Endothelial cell of umbilical vein (primary cell): ENCODE results near the gene ADCY2. TPM values are rescaled to one million over a fixed set of nuclear protein-coding genes. Genes with fewer than 3 reads are reported as not detected.

Experiments
- BruUV-seq: library from RNA; stranded (reverse); fragments of 400-500 nt; replicated peaks from 2 replicates; lab custom pipeline; 2021; lab: Mats Ljungman, UMichigan
- CTCF ChIA-PET: fragments of 300-600, 350-600 bp; sonication (Branson Sonifier 250); formaldehyde crosslinking; loops from one replicate; lab custom pipeline; 2021; ENCODE audit warnings: antibody characterized with exemption, inconsistent platforms; lab: Charles Lee
- POLR2A ChIA-PET: fragments of 300-600, 350-600 bp; sonication (Branson Sonifier 250); formaldehyde crosslinking; loops from one replicate; lab custom pipeline; 2021; ENCODE audit warnings: antibody characterized with exemption, inconsistent platforms; lab: Charles Lee
- DNase-seq: peaks from one replicate; pipeline ENCODE4 v3.0.0-alpha.2; 2011; ENCODE audit warnings: low read depth, low spot score
- FAIRE-seq: peaks from 2 replicates; lab custom pipeline; 2011; peaks lifted over from hg19 to GRCh38; lab: Jason Lieb, UNC
- H2AFZ ChIP-seq: 2 replicates; pipeline ENCODE4 v1.6.0; 2012; ENCODE audit warnings: low read depth, low read length, control low read depth, inconsistent platforms
- H3K27ac ChIP-seq: 2 replicates; pipeline ENCODE4 v1.5.1; 2011; ENCODE audit warnings: low read depth, mild to moderate bottlenecking, control low read depth, low read length, moderate library complexity; ENCODE audit not compliant: insufficient read depth
- H3K27me3 ChIP-seq, 2 experiments: 2 replicates each; pipeline versions ENCODE4 v1.6.0 to v1.6.1; 2011; ENCODE audit warnings: low read length in 2 of 2, mixed read lengths in 1 of 2; ENCODE audit not compliant: control insufficient read depth in 2 of 2, insufficient read depth in 2 of 2
- H3K36me3 ChIP-seq, 2 experiments: 2 replicates in 1 of 2; 3 replicates in 1 of 2; pipeline ENCODE4 v1.5.1; 2011; ENCODE audit warnings: low read length in 2 of 2, mild to moderate bottlenecking in 1 of 2, moderate library complexity in 1 of 2; ENCODE audit not compliant: control insufficient read depth in 2 of 2, insufficient read depth in 2 of 2; ENCODE audit errors: extremely low read depth in 1 of 2
- H3K4me1 ChIP-seq: 3 replicates; pipeline ENCODE4 v1.5.1; 2011; ENCODE audit warnings: mild to moderate bottlenecking, low read length; ENCODE audit not compliant: control insufficient read depth, insufficient read depth; ENCODE audit errors: extremely low read depth
- H3K4me2 ChIP-seq: 2 replicates; pipeline ENCODE4 v1.6.1; 2011; ENCODE audit warnings: low read length, control low read depth, mixed read lengths; ENCODE audit not compliant: insufficient read depth
- H3K4me3 ChIP-seq, 3 experiments: fragments of 200-600 bp in 1 of 3; sonication (generic), shearing (Covaris generic) in 1 of 3; replicated peaks in 1 of 3; 2 replicates each; pipeline ENCODE4 v1.5.1; 2011 to 2016; ENCODE audit warnings: control low read depth in 3 of 3, low read length in 3 of 3, mild to moderate bottlenecking in 2 of 3, inconsistent platforms in 1 of 3, low read depth in 1 of 3, moderate library complexity in 1 of 3; ENCODE audit not compliant: insufficient read depth in 1 of 3
- H3K79me2 ChIP-seq: 2 replicates; pipeline ENCODE4 v1.6.0; 2012; ENCODE audit warnings: low read length, inconsistent platforms; ENCODE audit not compliant: control insufficient read depth, insufficient read depth
- H3K9ac ChIP-seq: replicated peaks from 2 replicates; pipeline ENCODE3; 2011; ENCODE audit warnings: low read length, control low read depth; ENCODE audit not compliant: insufficient read depth; ENCODE audit errors: extremely low read depth
- H3K9me1 ChIP-seq: replicated peaks from 3 replicates; pipeline ENCODE4 v1.6.0; 2011; ENCODE audit warnings: mild to moderate bottlenecking, low read length; ENCODE audit not compliant: control insufficient read depth, insufficient read depth; ENCODE audit errors: extremely low read depth
- H3K9me3 ChIP-seq: replicated peaks from 2 replicates; pipeline ENCODE4 v1.5.1; 2012; ENCODE audit warnings: low read length, inconsistent platforms; ENCODE audit not compliant: control insufficient read depth, insufficient read depth
- H4K20me1 ChIP-seq: replicated peaks from 2 replicates; pipeline ENCODE3; 2011; ENCODE audit warnings: mild to moderate bottlenecking, low read length; ENCODE audit not compliant: control insufficient read depth, insufficient read depth; ENCODE audit errors: extremely low read depth
- CTCF ChIP-seq, 2 donors: IDR thresholded peaks; 1 replicate in 1 of 2; 2 replicates in 1 of 2; pipeline ENCODE4 v1.5.1; 2011; ENCODE audit warnings: low read length in 2 of 2, mild to moderate bottlenecking in 2 of 2, moderate library complexity in 2 of 2, control low read depth in 1 of 2, inconsistent platforms in 1 of 2, low read depth in 1 of 2; ENCODE audit not compliant: insufficient read depth in 1 of 2; ENCODE audit errors: extremely low read depth in 1 of 2
- MAX ChIP-seq: IDR thresholded peaks from 2 replicates; pipeline ENCODE4 v1.6.1; 2011; ENCODE audit not compliant: insufficient read depth, insufficient read length
- POLR2A ChIP-seq: IDR thresholded peaks from 2 replicates; pipeline ENCODE4 v1.6.1; 2012; ENCODE audit warnings: low read depth, mild to moderate bottlenecking, control low read depth, low read length
- dilution Hi-C: fragments of 300-500 bp; cut with MboI; formaldehyde crosslinking; loops from one replicate; pipeline ENCODE4 v1.15.0; 2019; ENCODE audit warnings: low sequenced_read_pairs; ENCODE audit not compliant: extremely low pct_ligation_motif_present
- intact Hi-C: fragments of 100-400 bp; cut with micrococcal nuclease; formaldehyde crosslinking; loops from one replicate; pipeline ENCODE4 v1.10.0; 2022
- polyA plus RNA-seq, 4 experiments: library from polyadenylated mRNA; depleted of rRNA in 3 of 4; stranded (reverse) in 3 of 4; unstranded in 1 of 4; fragments of >200 nt; gene quantifications; 2 replicates each; pipeline versions ENCODE4 v1.2.1 to v1.2.3, GENCODE V29; 2011 to 2012; ENCODE audit warnings: missing spikeins in 1 of 4
- total RNA-seq: library from RNA; stranded (reverse); gene quantifications from 2 replicates; pipeline ENCODE4 v1.2.3, GENCODE V29; 2021

Gene ADCY2
- total and polyA plus RNA-seq, 2 donors (not counting 3 experiments of a cell fraction or from before 2014, with no cell fraction given) = under 0.01 TPM; not detected in 1

- H3K9ac ChIP-seq = no peak overlapping the region
- dilution Hi-C loops = no loop called here
- no peaks in the 10 kb centered on the region for H3K9me1 ChIP-seq
- BruUV-seq = no TSS peak
- peaks cover 2% of the 10 kb centered on the region for H3K9me3 ChIP-seq
- H3K79me2 ChIP-seq = no peaks in the 10 kb centered on the region
- ChIA-PET POLR2A (no interaction called here), CTCF (no interaction called here)
- no peak overlapping the region for H3K27ac ChIP-seq
- no peak overlapping the region for H3K4me3 ChIP-seq
- H3K27me3 ChIP-seq = no peaks in the 10 kb centered on the region
- no peaks in the 10 kb centered on the region for H4K20me1 ChIP-seq
- intact Hi-C loops = no loop called here
- TF ChIP-seq MAX = no peak
- TF ChIP-seq CTCF (IDR thresholded peaks at IDR 0.05; ENCODE audit: extremely low read depth in 1 of 2, insufficient read depth in 1 of 2, low read depth in 1 of 2, low read length in 2 of 2) = no peak
- TF ChIP-seq POLR2A = no peak
- DNase-seq (no peak), FAIRE-seq (no peak)
- H3K4me2 ChIP-seq = no peak overlapping the region
- H3K4me1 ChIP-seq = no peaks in the 10 kb centered on the region
- no peak overlapping the region for H2AFZ ChIP-seq
- H3K36me3 ChIP-seq = no peaks in the 10 kb centered on the region
These were observed 219.7 kb downstream of the ADCY2 start for GRCh38 chr5:7615566-7616061.

GRCh38 chr5:7616897-7617296 is 221.0 kb downstream of the ADCY2 start:
- dilution Hi-C loops (no loop called here), intact Hi-C loops (no loop called here)
- BruUV-seq = no TSS peak
- no peaks in the 10 kb centered on the region for H3K27me3 ChIP-seq
- no peaks in the 10 kb centered on the region for H3K9me1 ChIP-seq
- H3K4me3 ChIP-seq = no peak overlapping the region
- TF ChIP-seq MAX = no peak
- DNase-seq (no peak), FAIRE-seq (no peak)
- ChIA-PET CTCF (no interaction called here), POLR2A (no interaction called here)
- no peak overlapping the region for H3K4me2 ChIP-seq
- H3K36me3 ChIP-seq = no peaks in the 10 kb centered on the region
- no peak overlapping the region for H2AFZ ChIP-seq
- no peaks in the 10 kb centered on the region for H3K79me2 ChIP-seq
- no peaks in the 10 kb centered on the region for H4K20me1 ChIP-seq
- H3K27ac ChIP-seq = no peak overlapping the region
- no peaks in the 10 kb centered on the region for H3K4me1 ChIP-seq
- H3K9ac ChIP-seq = no peak overlapping the region
- H3K9me3 ChIP-seq = peaks cover 2% of the 10 kb centered on the region
